HEK293T (cell line): Measurements from ENCODE around the gene PACRG.

ENCODE experiments used
- CTCF ChIA-PET: fragments of 350-600 bp; formaldehyde crosslinking; extraction: SDS; loops from one replicate; lab custom pipeline; 2021; ENCODE audit warnings: antibody characterized with exemption, inconsistent platforms; lab: Yijun Ruan, JAX
- POLR2A ChIA-PET: fragments of 350-600 bp; formaldehyde crosslinking; extraction: SDS; loops from one replicate; lab custom pipeline; 2020; ENCODE audit warnings: antibody characterized with exemption, inconsistent platforms; lab: Yijun Ruan, JAX
- DNase-seq: peaks from one replicate; pipeline ENCODE4 v3.0.0; 2012; ENCODE audit warnings: mixed read lengths; ENCODE audit errors: extremely low spot score
- ARNT ChIP-seq: fragments of 450-650 bp; IDR thresholded peaks from 2 replicates; pipeline ENCODE4 v1.6.1; 2017; ENCODE audit warnings: mild to moderate bottlenecking
- BHLHE40 ChIP-seq: fragments of 450-650 bp; IDR thresholded peaks from 2 replicates; pipeline ENCODE4 v1.6.1; 2016; ENCODE audit warnings: mild to moderate bottlenecking, moderate library complexity, borderline replicate concordance
- CTBP1 ChIP-seq: fragments of 450-650 bp; IDR thresholded peaks from 2 replicates; pipeline ENCODE4 v1.6.1; 2016; ENCODE audit warnings: borderline replicate concordance
- ELF4 ChIP-seq: fragments of 450-650 bp; IDR thresholded peaks from 2 replicates; pipeline ENCODE4 v1.6.1; 2017; ENCODE audit warnings: antibody characterized with exemption
- FOXA1 ChIP-seq: fragments of 450-650 bp; IDR thresholded peaks from 2 replicates; pipeline ENCODE4 v1.6.1; 2016; ENCODE audit warnings: mild to moderate bottlenecking
- FOXK2 ChIP-seq: fragments of 450-650 bp; IDR thresholded peaks from 2 replicates; pipeline ENCODE4 v1.6.1; 2016; ENCODE audit warnings: mild to moderate bottlenecking
- FOXM1 ChIP-seq: fragments of 450-650 bp; IDR thresholded peaks from 2 replicates; pipeline ENCODE4 v1.6.1; 2017; ENCODE audit warnings: mild to moderate bottlenecking, borderline replicate concordance
- HDGF ChIP-seq: fragments of 450-650 bp; IDR thresholded peaks from 2 replicates; pipeline ENCODE4 v1.6.1; 2017; ENCODE audit warnings: antibody characterized with exemption, borderline replicate concordance
- L3MBTL2 ChIP-seq: fragments of 450-650 bp; conservative IDR thresholded peaks from 2 replicates; pipeline ENCODE4 v1.6.1; 2016; ENCODE audit warnings: mild to moderate bottlenecking
- LEF1 ChIP-seq: fragments of 450-650 bp; IDR thresholded peaks from 2 replicates; pipeline ENCODE4 v1.6.1; 2017; ENCODE audit warnings: mild to moderate bottlenecking, borderline replicate concordance
- NFRKB ChIP-seq: fragments of 450-650 bp; IDR thresholded peaks from 2 replicates; pipeline ENCODE4 v1.6.1; 2016; ENCODE audit warnings: mild to moderate bottlenecking, moderate library complexity
- PKNOX1 ChIP-seq: fragments of 450-650 bp; IDR thresholded peaks from 2 replicates; pipeline ENCODE4 v1.6.1; 2016
- SP1 ChIP-seq: fragments of 450-650 bp; IDR thresholded peaks from 2 replicates; pipeline ENCODE4 v1.6.1; 2017
- SUZ12 ChIP-seq: fragments of 450-650 bp; IDR thresholded peaks from 2 replicates; pipeline ENCODE4 v1.6.1; 2016; ENCODE audit warnings: mild to moderate bottlenecking
- TARDBP ChIP-seq: fragments of 450-650 bp; IDR thresholded peaks from 2 replicates; pipeline ENCODE4 v1.6.1; 2016
- ZNF384 ChIP-seq: fragments of 450-650 bp; IDR thresholded peaks from 2 replicates; pipeline ENCODE4 v1.6.1; 2016

Gene PACRG

DNA sequence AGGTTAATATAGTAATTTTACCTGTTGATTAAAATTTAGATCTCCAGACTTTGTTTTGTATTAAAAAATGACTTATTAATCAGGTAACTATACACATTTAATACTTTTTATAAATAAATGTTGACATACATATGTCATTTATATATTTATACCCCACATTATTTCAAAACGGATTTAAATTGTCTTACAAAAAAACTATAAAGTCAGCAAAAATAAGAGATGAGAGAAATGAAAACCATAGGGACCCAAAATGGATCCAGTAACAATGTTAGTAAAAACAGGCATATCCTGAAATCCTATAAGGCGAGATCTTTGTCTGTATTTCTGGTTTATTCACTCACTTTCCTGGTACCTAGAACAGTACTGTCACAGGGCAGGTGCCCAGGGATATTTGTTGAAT, 91.5 kb downstream of the PACRG start:
- ChIA-PET POLR2A (no interaction called here), CTCF (no interaction called here)
- no peak for DNase-seq
- TF ChIP-seq FOXA1 (no peak), ELF4 (no peak), TARDBP (no peak), HDGF (no peak), L3MBTL2 (no peak), NFRKB (no peak), PKNOX1 (no peak), ARNT (no peak), BHLHE40 (no peak), SP1 (no peak), CTBP1 (no peak), FOXK2 (no peak), FOXM1 (no peak)

DNA sequence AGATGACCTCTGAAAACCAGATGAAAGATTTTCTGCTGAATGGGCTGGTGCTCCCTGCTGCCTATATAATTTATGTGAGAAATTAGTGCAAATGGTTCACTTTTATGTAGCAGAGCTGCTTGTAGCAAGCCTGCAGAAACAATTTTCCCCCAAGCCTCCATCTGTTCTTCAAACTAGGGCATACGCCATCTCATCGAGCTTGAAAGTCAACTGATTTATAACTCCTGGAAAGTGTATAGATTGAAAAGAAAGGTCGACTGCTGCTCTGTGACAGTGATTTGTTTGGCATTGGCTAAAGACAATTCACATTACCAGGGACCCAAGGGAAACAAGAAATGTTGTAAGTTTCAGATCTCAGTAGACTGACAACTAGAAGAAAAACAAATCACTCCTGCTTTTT, 93.3 kb downstream of the PACRG start:
- no peak for DNase-seq
- ChIA-PET CTCF (no interaction called here), POLR2A (no interaction called here)
- TF ChIP-seq HDGF (no peak), FOXK2 (no peak), SUZ12 (no peak), NFRKB (no peak), ELF4 (no peak), SP1 (no peak), LEF1 (no peak), BHLHE40 (no peak), TARDBP (no peak), FOXA1 (no peak), PKNOX1 (no peak), CTBP1 (no peak), FOXM1 (no peak), ZNF384 (no peak), L3MBTL2 (no peak)

DNA sequence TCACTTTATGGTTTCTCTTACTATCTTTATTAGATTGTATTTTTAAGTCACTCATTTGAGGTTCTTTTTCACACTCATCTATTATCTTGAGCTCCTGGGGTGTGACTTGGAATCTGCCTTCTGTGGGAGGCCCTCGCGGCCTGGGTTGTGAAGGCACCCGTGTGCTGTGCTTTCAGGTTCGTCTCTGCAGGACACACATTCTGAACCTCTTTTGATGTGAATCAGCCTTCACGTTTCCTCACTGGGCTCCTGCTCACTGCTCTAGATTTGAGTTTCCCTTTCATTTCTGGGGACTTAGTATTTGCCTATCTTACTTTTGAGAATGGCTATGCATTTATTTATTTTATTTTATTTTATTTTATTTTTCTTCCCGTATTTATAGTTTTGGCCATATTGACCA, 97.8 kb downstream of the PACRG start:
- no peak for DNase-seq
- TF ChIP-seq TARDBP (no peak), BHLHE40 (no peak), SP1 (no peak), L3MBTL2 (no peak), FOXK2 (no peak), PKNOX1 (no peak), ARNT (no peak), SUZ12 (no peak), NFRKB (no peak), FOXM1 (no peak), CTBP1 (no peak), FOXA1 (no peak), HDGF (no peak), ZNF384 (no peak), LEF1 (no peak), ELF4 (no peak)
- POLR2A ChIA-PET, result no interaction called here
- CTCF ChIA-PET, result no interaction called here

DNA sequence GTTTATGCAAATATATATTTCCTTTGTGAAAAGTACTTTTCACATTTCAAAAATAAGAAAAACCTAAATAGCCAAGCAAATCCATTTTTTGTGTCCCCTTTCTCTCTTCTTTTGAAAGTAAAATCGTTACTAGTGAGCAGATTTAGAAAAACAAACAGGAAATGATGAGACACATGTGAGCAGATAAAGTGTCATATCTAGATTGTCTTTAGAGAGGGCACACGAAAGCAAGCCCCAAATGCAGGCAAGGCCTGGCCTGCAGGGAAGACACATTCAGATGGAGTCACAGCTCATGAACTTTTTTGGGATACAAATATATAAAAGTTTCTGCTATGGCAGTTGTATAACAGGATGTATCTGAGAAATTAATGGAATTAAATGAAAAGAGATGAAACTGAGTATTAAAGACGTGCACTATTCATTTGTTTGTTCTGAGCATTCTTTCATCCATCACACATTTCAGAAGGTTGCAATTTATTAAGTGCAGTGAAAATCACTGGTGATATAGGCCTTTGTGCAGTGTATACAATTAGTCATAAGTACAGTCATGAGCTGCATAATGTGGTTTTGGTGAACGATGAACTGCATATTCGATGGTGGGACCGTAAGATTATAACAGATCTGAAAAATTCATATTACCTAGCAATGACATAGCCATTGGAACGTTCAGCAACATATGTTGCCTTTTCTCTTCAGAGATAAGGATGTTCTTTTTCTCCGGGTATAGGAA, 101.4 kb downstream of the PACRG start:
- no peak for TF ChIP-seq SUZ12
- no peak for TF ChIP-seq LEF1
- CTCF ChIA-PET, result no interaction called here
- POLR2A ChIA-PET, result no interaction called here

DNA sequence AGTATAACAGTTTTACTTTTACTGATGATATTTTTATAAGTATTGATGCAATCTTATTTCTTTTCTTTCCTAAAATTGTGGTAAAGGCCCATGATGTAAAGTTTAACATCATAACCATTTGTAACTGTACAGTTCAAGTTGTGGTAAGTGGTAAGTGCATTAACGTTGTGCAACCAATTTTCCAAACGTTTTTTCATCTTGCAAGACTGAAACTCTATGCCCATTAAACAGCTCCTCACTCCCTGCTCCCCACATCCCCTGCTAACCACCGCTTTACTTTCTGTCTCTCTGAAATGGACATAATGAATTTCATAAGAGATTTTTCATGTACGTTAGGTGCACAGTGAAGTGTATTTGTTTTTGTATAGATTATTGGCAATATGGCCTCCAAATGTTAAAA, 106.0 kb downstream of the PACRG start:
- POLR2A ChIA-PET, result no interaction called here
- CTCF ChIA-PET, result no interaction called here
- no peak for TF ChIP-seq FOXA1
- no peak for TF ChIP-seq ZNF384
- TF ChIP-seq ARNT, result no peak
- no peak for TF ChIP-seq FOXM1
- no peak for TF ChIP-seq L3MBTL2
- no peak for TF ChIP-seq LEF1
- no peak for TF ChIP-seq CTBP1
- no peak for TF ChIP-seq PKNOX1
- no peak for TF ChIP-seq TARDBP
- no peak for TF ChIP-seq FOXK2
- DNase-seq, result no peak

More for the DNA sequence above, 101.4 kb downstream of the PACRG start:
- DNase-seq, result no peak

- CTCF ChIA-PET, result no interaction called here
- POLR2A ChIA-PET, result no interaction called here
- TF ChIP-seq FOXK2 (no peak), FOXM1 (no peak), BHLHE40 (no peak), NFRKB (no peak), ARNT (no peak), LEF1 (no peak), ZNF384 (no peak), ELF4 (no peak), PKNOX1 (no peak), FOXA1 (no peak), SUZ12 (no peak), SP1 (no peak), HDGF (no peak), TARDBP (no peak), L3MBTL2 (no peak), CTBP1 (no peak)
- DNase-seq, result no peak
Observed at GRCh38 chr6:162845972-162846371, 118.2 kb downstream of the PACRG start.
